A172 (cell line): ENCODE results near the gene ADAM17. TPM values are rescaled to one million over a fixed set of nuclear protein-coding genes. Genes with fewer than 3 reads are reported as not detected.
A peak's percentile ranks its signal among the peaks of the same experiment; 100 is the strongest.
"Not testable (repeated sequence)": the region's sequence is repeated elsewhere in the genome, so short reads cannot be mapped to it uniquely, and the experiment has no call there.

ENCODE experiments used
- DNase-seq: peaks from one replicate; pipeline ENCODE4 v3.0.0-alpha.2; 2015; ENCODE audit warnings: low spot score
- total RNA-seq: library from RNA; depleted of rRNA; stranded (reverse); fragments of >200 nt; shearing (Covaris generic); gene quantifications from 2 replicates; pipeline ENCODE4 v1.2.3, GENCODE V29; 2014; rRNA removed

Gene ADAM17
- 65.5 and 71.3 TPM in 2 replicates for total RNA-seq

GRCh38 chr2:9555297-9556120 is at the start of gene ADAM17:
Gene ADAM17, minus strand, starts transcription at chr2:9555830. Its CDS starts 225 bp downstream, at chr2:9555605.
- DNase-seq, result peak; percentile 91

- DNase-seq, result no peak
Measured at GRCh38 chr2:9602412-9602811, 46.8 kb upstream of the ADAM17 start.

- no peak for DNase-seq
Measured at GRCh38 chr2:9601397-9601796, 45.8 kb upstream of the ADAM17 start.

- no peak for DNase-seq
Measured at GRCh38 chr2:9599430-9599829, 43.8 kb upstream of the ADAM17 start.

DNA sequence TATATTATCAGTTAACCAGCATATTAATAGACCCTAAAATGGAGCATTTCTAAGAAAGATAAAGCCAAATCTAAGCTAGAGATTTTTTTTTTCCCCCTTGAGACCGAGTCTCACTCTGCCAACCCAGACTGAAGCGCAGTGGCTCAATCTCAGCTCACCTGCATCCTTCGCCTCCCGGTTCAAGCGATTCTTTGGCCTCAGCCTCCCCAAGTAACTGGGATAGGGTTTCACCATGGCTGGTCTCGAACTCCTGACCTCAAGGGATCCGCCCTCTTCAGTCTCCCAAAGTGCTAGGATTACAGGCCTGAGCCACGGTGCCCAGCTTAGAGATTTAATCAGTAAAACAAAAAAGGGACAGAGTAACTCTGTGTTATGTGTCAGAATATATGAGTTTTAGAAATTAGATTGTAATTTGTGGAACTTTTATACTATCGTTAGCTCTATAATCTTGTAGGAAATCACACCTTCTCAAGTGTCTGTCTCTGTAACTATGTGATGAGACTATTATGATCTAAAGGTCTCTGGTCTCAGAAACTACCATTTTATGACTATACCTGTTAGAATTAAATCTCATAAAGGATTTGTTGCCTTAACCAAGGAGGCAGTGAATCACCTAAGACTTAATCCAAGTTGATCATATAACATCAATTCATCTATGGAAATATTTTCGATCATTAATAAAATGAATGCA is 41.1 kb upstream of the ADAM17 start:
- DNase-seq, result no peak

DNA sequence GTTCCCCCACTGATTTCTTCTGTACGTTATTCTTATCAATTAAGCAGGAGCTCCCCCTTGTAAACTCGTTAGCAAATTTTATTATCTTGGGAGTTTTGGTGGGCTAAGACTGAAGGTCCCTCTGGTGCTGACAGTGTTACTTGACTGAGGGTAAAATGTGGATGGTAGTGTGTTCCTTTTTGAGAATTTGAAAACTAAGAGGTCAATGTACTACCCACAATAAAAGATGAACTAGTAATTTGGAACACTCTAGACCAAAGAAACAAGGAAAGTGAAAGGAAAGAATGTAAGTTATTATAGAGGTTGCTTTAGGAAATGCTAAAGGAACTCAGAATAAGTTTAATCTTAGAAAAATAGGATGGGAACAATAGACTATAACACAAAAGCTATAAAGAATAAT is 40.1 kb upstream of the ADAM17 start:
- no peak for DNase-seq

- peak; percentile 51 for DNase-seq
Measured at GRCh38 chr2:9595256-9595655, 39.6 kb upstream of the ADAM17 start.

GRCh38 chr2:9594366-9595054 is 38.9 kb upstream of the ADAM17 start:
- DNase-seq, result peak; percentile 74

DNA sequence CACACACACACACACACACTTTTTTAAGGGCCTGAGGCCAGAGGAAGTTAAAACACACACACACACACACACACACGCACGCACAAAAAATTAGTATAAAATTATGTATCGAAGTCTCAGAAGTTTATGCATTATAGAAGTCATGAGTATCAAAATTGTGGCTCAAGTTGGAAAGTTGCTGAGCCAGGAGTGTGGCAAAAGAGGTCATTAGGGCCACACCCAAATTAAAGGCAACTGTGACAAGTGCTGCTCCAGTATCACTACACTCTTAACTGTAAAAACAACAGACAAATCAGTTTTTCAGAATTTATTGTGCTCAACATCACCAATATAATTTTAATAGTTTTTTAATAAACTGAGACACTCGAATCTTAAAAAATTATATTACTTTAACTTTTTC is 38.3 kb upstream of the ADAM17 start:
- no peak for DNase-seq

DNA sequence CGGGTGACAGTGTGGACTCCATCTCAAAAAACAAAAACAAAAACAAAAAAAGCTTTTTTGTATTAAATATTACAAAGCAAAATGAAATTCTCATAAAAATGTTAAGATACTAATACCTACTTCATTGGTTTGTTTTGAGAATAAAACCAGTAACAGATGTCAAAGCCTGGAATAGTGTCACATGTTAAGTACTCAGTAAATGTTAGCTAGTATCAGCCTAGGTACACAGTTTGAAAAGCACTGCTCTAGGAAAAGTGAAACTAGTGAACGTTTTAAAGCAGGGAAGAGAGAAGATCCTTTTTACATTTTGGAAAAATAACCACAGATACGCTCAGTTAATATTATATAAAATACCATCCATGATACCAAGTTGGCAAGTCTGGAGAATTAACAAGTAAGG is 37.1 kb upstream of the ADAM17 start:
- DNase-seq, result no peak

GRCh38 chr2:9590641-9591040 is 35.0 kb upstream of the ADAM17 start:
- DNase-seq, result no peak

GRCh38 chr2:9586465-9586864 is 30.8 kb upstream of the ADAM17 start:
- no peak for DNase-seq

DNA sequence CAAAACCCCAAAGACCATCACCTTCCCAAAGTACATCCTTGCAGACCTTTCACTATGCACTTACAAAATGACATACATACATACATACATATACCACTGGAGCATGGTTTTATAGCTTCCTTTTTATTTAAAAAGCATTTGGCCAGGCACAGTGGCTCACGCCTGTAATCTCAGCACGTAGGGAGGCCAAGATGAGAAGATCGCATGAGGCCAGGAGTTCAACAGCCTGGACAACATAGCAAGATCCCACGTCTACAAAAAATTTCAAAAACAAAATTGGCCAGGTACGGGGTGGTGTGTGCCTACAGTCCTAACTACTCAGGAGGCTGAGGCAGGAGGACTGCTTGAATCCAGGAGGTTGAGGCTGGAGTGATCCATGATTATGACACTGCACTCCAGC is 29.9 kb upstream of the ADAM17 start:
- DNase-seq, result no peak

GRCh38 chr2:9584902-9585301 is 29.3 kb upstream of the ADAM17 start:
- not testable (repeated sequence) for DNase-seq

GRCh38 chr2:9582624-9583023 is 27.0 kb upstream of the ADAM17 start:
- DNase-seq, result no peak

DNA sequence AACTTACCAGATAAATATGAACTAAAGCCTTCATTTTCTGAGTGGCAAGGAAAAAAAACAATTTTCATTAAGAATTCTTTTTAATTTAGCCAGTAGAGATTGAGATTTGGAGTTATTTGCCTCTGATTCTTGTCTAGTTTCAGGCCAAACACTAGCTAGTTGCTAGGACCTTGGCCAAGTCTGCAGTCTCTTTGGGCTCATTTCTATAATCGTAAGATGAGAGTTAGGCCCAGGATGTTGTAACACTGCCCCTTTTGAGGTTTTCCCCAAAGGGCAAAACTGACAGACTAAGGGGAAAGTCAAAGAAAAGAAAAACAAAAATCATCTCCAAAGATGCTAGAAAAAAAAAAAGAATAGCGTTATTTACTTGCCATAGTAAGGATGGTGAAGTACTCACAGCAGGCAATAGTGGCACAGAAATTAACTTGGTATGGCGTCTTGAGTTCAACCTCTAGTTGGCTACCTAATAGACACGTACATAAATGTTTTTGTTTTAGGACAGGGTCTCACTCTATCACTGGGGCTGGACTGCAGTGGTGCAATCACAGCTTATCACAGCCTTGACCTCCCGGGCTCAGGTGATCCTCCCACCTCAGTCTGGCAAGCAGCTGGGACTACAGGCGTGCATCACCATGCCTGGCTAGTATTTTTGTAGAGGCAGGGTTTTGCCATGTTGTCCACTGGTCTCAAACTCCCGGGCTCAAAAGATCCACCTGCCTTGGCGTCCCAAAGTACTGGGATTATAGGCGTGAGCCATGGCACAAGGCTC is 23.0 kb upstream of the ADAM17 start:
- no peak for DNase-seq

DNA sequence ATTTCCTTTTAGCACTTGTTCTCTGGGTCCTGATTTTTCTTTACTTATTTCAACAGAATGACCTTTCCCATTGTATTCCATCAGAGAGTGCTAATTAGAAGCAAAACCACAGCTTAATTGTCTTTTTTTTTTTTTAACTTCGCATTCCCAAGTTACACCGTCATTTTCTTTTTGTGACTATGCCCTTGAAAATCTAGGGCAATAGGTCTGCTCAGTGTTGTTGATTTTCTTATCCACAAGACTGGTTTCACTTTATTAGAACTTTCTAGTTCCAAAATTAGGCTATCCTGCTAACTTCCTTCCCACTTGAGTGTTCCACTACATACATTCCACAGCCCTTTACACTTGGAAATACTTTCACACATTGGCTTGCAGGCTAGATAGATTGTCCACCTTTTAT is 18.7 kb upstream of the ADAM17 start:
- DNase-seq, result no peak

DNA sequence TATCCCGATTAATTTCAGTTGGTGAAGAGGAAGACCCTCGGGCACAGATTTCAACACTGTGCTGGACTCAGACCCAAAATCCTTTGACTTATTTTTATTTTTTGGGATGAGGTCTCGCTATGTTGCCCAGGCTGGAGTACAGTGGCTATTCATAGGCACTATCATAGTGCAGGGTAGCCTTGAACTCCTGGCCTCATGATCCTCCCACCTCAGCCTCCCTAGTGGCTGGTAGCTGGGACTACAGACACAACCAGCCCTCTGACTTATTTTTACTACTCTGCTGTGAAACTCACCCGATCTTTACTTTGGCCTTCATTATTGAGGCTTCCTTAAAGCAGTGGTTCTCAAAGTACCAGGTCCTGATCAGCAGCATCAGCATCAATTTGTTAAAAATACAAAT is 18.2 kb upstream of the ADAM17 start:
- no peak for DNase-seq

DNA sequence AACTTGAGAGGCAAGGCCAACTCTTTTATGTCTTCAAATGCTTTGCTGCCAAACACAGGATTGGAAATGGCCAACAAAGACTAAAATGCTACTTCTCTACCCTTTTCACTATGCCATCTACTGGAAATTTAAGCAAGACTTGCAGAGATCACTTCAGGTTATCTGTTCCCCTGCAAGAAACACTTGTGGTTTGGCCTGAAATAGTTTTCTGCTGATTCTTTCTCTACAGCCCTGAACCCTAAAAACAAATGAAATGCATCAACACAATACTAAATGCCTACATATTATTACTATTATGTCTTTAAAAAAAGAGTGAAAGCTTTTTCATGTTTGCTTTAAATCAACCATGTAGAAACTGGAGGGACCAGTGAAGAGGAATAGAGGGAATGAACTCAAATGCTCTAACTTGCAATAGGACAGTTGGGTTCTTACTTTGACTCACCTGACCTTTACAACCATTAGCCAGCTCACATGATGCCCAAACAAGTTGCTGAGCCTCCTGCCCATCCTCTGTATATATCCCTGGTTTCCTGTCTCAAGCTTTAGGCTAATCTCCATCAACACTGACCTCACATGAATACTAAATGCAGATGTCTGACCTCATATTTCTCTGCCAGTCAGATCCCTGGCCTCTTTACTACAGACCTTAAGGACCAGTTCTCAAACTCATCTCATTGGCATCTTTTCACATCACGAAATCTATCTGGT is 17.5 kb upstream of the ADAM17 start:
- peak; percentile 80 for DNase-seq

- DNase-seq, result no peak
Measured at GRCh38 chr2:9570182-9571060, 14.8 kb upstream of the ADAM17 start.
